Left lung (tissue), 10 donors: ENCODE data around the gene MRPS27. TPM values are rescaled to one million over a fixed set of nuclear protein-coding genes. Genes with fewer than 3 reads are reported as not detected.

Source experiments
- ATAC-seq: fragments of 200-7000 bp; cut with Tn5 transposase; one replicate; pipeline ENCODE4 v1.9.1; 2020; ENCODE audit warnings: moderate library complexity
- DNase-seq, 4 donors: peaks; one replicate each; pipeline ENCODE4 v3.0.0-alpha.2; 2013 to 2020
- H3K27ac ChIP-seq, 2 donors: fragments of 200-600 bp; sonication (generic) in 1 of 2; one replicate each; pipeline versions ENCODE4 v1.5.0 to v1.8.0; 2020 to 2021
- H3K27me3 ChIP-seq, 2 donors: fragments of 200-600 bp; sonication (generic) in 1 of 2; one replicate each; pipeline versions ENCODE4 v1.5.0 to v1.8.0; 2020 to 2021
- H3K36me3 ChIP-seq, 2 donors: fragments of 200-600 bp; sonication (generic) in 1 of 2; one replicate each; pipeline versions ENCODE4 v1.5.0 to v1.8.0; 2020 to 2021
- H3K4me1 ChIP-seq, 2 donors: fragments of 200-600 bp; one replicate each; pipeline ENCODE4 v1.8.0; 2021
- H3K4me3 ChIP-seq, 2 donors: fragments of 200-600 bp; sonication (generic) in 1 of 2; one replicate each; pipeline versions ENCODE4 v1.5.0 to v1.8.0; 2020 to 2021; ENCODE audit warnings: mild to moderate bottlenecking in 1 of 2
- H3K9me3 ChIP-seq, 2 donors: fragments of 200-600 bp; sonication (generic) in 1 of 2; one replicate each; pipeline versions ENCODE4 v1.5.0 to v1.8.0; 2020 to 2021
- intact Hi-C, 2 donors: fragments of 100-400 bp; cut with DNase I; formaldehyde crosslinking; loops; one replicate each; pipeline versions ENCODE4 v1.11.2 to v1.14.2; 2022
- polyA plus RNA-seq, 6 donors: library from polyadenylated mRNA; unstranded; fragments of 120-200 nt; gene quantifications; one replicate each; pipeline ENCODE4 v1.2.1, GENCODE V29; 2013; ENCODE audit not compliant: insufficient read length in 6 of 6
- total RNA-seq, 2 donors: library from RNA; stranded (reverse); fragmentation: NEBNext Ultra II Directional; extraction: Animal tissue kit (Norgen Biotek cat#: 25700); gene quantifications; one replicate each; pipeline ENCODE4 v1.2.1, GENCODE V29; 2021
- TF ChIP-seq, protein P1 (sequence below), 2 donors: fragments of 200-600 bp; sonication (generic) in 1 of 2; IDR thresholded peaks; one replicate each; pipeline versions ENCODE4 v1.5.0 to v1.8.0; 2021; ENCODE audit warnings: antibody characterized with exemption in 2 of 2
- donor health status: DM: no; HTN: yes; CAD: no.
- donor health status: DM: no; HTN: no; CAD: no.

MRPS27 gene
- total and polyA plus RNA-seq, 8 donors, result 44.1 to 79.8 (median 65.4) TPM

GRCh38 chr5:72228960-72229359 is 91.1 kb downstream of the MRPS27 start:
- H3K4me3 ChIP-seq, result no peak overlapping the region
- DNase-seq, result no peak
- H3K27ac ChIP-seq, result no peak overlapping the region
- no peaks in the 10 kb centered on the region for H3K9me3 ChIP-seq
- TF ChIP-seq, protein P1, sequence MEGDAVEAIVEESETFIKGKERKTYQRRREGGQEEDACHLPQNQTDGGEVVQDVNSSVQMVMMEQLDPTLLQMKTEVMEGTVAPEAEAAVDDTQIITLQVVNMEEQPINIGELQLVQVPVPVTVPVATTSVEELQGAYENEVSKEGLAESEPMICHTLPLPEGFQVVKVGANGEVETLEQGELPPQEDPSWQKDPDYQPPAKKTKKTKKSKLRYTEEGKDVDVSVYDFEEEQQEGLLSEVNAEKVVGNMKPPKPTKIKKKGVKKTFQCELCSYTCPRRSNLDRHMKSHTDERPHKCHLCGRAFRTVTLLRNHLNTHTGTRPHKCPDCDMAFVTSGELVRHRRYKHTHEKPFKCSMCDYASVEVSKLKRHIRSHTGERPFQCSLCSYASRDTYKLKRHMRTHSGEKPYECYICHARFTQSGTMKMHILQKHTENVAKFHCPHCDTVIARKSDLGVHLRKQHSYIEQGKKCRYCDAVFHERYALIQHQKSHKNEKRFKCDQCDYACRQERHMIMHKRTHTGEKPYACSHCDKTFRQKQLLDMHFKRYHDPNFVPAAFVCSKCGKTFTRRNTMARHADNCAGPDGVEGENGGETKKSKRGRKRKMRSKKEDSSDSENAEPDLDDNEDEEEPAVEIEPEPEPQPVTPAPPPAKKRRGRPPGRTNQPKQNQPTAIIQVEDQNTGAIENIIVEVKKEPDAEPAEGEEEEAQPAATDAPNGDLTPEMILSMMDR (IDR thresholded peaks at IDR 0.05), result no peak
- no peak for ATAC-seq
- H3K36me3 ChIP-seq, result peaks cover 0 to 62% of the 10 kb centered on the region in 2 donors
- H3K4me1 ChIP-seq, result peaks cover 0 to 13% of the 10 kb centered on the region in 2 donors
- H3K27me3 ChIP-seq, result no peaks in the 10 kb centered on the region
- intact Hi-C loops, result no loop called here

GRCh38 chr5:72226950-72227349 is 93.1 kb downstream of the MRPS27 start:
- H3K36me3 ChIP-seq, result peaks cover 0 to 77% of the 10 kb centered on the region in 2 donors
- ATAC-seq (no peak), DNase-seq (no peak)
- H3K4me1 ChIP-seq, result no peaks in the 10 kb centered on the region
- H3K27ac ChIP-seq, result no peak overlapping the region
- no peaks in the 10 kb centered on the region for H3K9me3 ChIP-seq
- no peaks in the 10 kb centered on the region for H3K27me3 ChIP-seq
- H3K4me3 ChIP-seq, result no peak overlapping the region
- intact Hi-C loops, result no loop called here
- TF ChIP-seq, protein P1 (IDR thresholded peaks at IDR 0.05), result no peak

DNA sequence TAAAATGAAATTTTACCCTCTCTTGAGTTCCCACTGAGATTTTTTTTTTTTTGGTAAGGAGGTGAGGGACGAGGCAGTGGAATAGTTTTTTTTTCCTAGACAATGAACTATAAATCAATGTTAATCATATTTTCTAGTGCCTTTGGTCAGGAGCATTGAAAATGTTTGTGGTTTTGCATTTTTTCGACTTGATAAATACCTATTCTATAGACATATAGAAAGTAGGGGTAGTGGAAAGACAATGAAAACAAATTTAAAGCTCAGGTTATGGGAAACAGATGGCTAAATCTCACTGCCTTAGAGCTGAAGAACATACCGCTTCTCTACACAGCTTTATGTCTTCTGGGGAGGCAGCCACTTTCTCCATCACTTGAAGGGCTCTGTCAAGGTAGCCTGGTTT is 94.3 kb downstream of the MRPS27 start:
- Histone ChIP-seq H3K9me3 (no peaks in the 10 kb centered on the region), H3K27me3 (no peaks in the 10 kb centered on the region), H3K27ac (no peak overlapping the region), H3K4me3 (no peak overlapping the region), H3K36me3 (peaks cover 0 to 77% of the 10 kb centered on the region in 2 donors), H3K4me1 (no peaks in the 10 kb centered on the region)
- ATAC-seq (no peak), DNase-seq (no peak)
- intact Hi-C loops, result no loop called here
- TF ChIP-seq, protein P1 (IDR thresholded peaks at IDR 0.05), result no peak

GRCh38 chr5:72224946-72225463 is 95.0 kb downstream of the MRPS27 start:
- intact Hi-C loops, result no loop called here
- peaks cover 0 to 79% of the 10 kb centered on the region in 2 donors for H3K36me3 ChIP-seq
- TF ChIP-seq, protein P1 (IDR thresholded peaks at IDR 0.05), result no peak
- no peaks in the 10 kb centered on the region for H3K27me3 ChIP-seq
- no peak for DNase-seq
- no peak overlapping the region for H3K4me3 ChIP-seq
- ATAC-seq, result no peak
- no peak overlapping the region for H3K27ac ChIP-seq
- no peaks in the 10 kb centered on the region for H3K4me1 ChIP-seq
- H3K9me3 ChIP-seq, result no peaks in the 10 kb centered on the region

DNA sequence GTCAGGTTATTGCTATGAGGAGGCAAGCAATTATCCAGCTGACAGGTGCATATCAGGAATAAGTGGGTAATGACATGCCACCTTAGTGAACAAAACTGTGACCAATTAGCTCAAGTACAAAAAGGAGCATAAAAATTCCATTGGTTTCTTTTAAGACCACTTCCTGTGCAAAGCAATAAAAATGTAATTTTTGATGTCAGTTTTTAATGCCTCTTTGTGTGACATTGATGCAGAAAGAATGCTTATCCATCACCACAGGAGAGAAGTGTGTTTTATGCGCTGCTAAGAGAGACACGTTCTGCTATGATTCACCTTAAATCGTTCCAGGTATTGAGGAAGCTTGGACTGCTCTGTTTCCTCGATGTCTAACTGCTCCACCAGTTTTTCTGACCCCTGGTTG is 96.7 kb downstream of the MRPS27 start:
- TF ChIP-seq, protein P1 (IDR thresholded peaks at IDR 0.05), result no peak
- H3K36me3 ChIP-seq, result peaks cover 0 to 95% of the 10 kb centered on the region in 2 donors
- ATAC-seq (no peak), DNase-seq (no peak)
- no peaks in the 10 kb centered on the region for H3K9me3 ChIP-seq
- H3K4me3 ChIP-seq, result no peak overlapping the region
- H3K27ac ChIP-seq, result no peak overlapping the region
- no peaks in the 10 kb centered on the region for H3K27me3 ChIP-seq
- H3K4me1 ChIP-seq, result no peaks in the 10 kb centered on the region
- intact Hi-C loops, result no loop called here
